Fibroblast of lung (primary cell): Measurements from ENCODE around the gene STAP2. TPM values are rescaled to one million over a fixed set of nuclear protein-coding genes. Genes with fewer than 3 reads are reported as not detected.

Experiments used
- DNase-seq, 2 donors: peaks; one replicate each; pipeline versions ENCODE4 v3.0.0 to v3.0.0-alpha.2; 2010; ENCODE audit warnings: low read depth in 2 of 2
- H2AFZ ChIP-seq: 2 replicates; pipeline ENCODE4 v1.5.1; 2012; ENCODE audit warnings: low read length, control low read depth, inconsistent platforms
- H3K27ac ChIP-seq: 2 replicates; pipeline ENCODE4 v1.5.1; 2011; ENCODE audit warnings: low read length, control low read depth; ENCODE audit not compliant: insufficient read depth
- H3K27me3 ChIP-seq: 2 replicates; pipeline ENCODE4 v1.5.1; 2011; ENCODE audit warnings: mild to moderate bottlenecking, low read length; ENCODE audit not compliant: control insufficient read depth, insufficient read depth
- H3K36me3 ChIP-seq: 2 replicates; pipeline ENCODE4 v1.5.1; 2011; ENCODE audit warnings: low read length; ENCODE audit not compliant: control insufficient read depth, insufficient read depth
- H3K4me1 ChIP-seq: 2 replicates; pipeline ENCODE4 v1.5.1; 2011; ENCODE audit warnings: low read length; ENCODE audit not compliant: control insufficient read depth, insufficient read depth; ENCODE audit errors: extremely low read depth
- H3K4me2 ChIP-seq: 2 replicates; pipeline ENCODE4 v1.5.1; 2011; ENCODE audit warnings: low read length, control low read depth; ENCODE audit not compliant: insufficient read depth; ENCODE audit errors: extremely low read depth
- H3K4me3 ChIP-seq, 4 experiments: fragments of 200-600 bp in 1 of 4; sonication (generic) in 1 of 4; replicated peaks in 1 of 4; 2 replicates each; pipeline ENCODE4 v1.5.1; 2011 to 2016; ENCODE audit warnings: low read length in 4 of 4, low read depth in 3 of 4, mild to moderate bottlenecking in 3 of 4, control low read depth in 2 of 4, inconsistent platforms in 1 of 4, mixed read lengths in 1 of 4; ENCODE audit not compliant: insufficient read depth in 1 of 4; ENCODE audit errors: control extremely low read depth in 1 of 4
- H3K79me2 ChIP-seq: 2 replicates; pipeline ENCODE4 v1.5.1; 2012; ENCODE audit warnings: mild to moderate bottlenecking, low read length, inconsistent platforms; ENCODE audit not compliant: control insufficient read depth, insufficient read depth
- H3K9ac ChIP-seq: 2 replicates; pipeline ENCODE4 v1.5.1; 2011; ENCODE audit warnings: mild to moderate bottlenecking, low read length, control low read depth; ENCODE audit not compliant: insufficient read depth
- H3K9me3 ChIP-seq: 2 replicates; pipeline ENCODE4 v1.5.1; 2012; ENCODE audit warnings: low read depth, low read length; ENCODE audit not compliant: control insufficient read depth, insufficient read depth
- H4K20me1 ChIP-seq: 2 replicates; pipeline ENCODE4 v1.5.1; 2011; ENCODE audit warnings: low read length; ENCODE audit not compliant: control insufficient read depth, insufficient read depth; ENCODE audit errors: extremely low read depth
- EZH2 ChIP-seq: IDR thresholded peaks from 2 replicates; pipeline ENCODE4 v1.5.1; 2012; ENCODE audit warnings: low read length, control low read depth, mild to moderate bottlenecking; ENCODE audit errors: missing control alignments
- polyA plus RNA-seq, 2 donors: library from polyadenylated mRNA; depleted of rRNA in 1 of 2; stranded (reverse) in 1 of 2; unstranded in 1 of 2; fragments of >200 nt; gene quantifications; 2 replicates each; pipeline ENCODE4 v1.2.1, GENCODE V29; 2011 to 2012; ENCODE audit warnings: missing spikeins in 1 of 2
- total RNA-seq: library from RNA; depleted of rRNA; stranded (reverse); fragments of >200 nt; gene quantifications from 2 replicates; pipeline ENCODE4 v1.2.1, GENCODE V29; 2014
- TF ChIP-seq, protein P1 (sequence below), 2 donors: IDR thresholded peaks in 1 of 2; conservative IDR thresholded peaks in 1 of 2; 1 replicate in 1 of 2; 2 replicates in 1 of 2; pipeline ENCODE4 v1.5.1; 2011 to 2012; ENCODE audit warnings: low read length in 2 of 2, control low read depth in 1 of 2, inconsistent platforms in 1 of 2, low read depth in 1 of 2, mild to moderate bottlenecking in 1 of 2

STAP2 gene
- total and polyA plus RNA-seq, 2 donors (not counting 1 experiment from before 2014, with no cell fraction given): 1.7 to 4.8 TPM

DNA sequence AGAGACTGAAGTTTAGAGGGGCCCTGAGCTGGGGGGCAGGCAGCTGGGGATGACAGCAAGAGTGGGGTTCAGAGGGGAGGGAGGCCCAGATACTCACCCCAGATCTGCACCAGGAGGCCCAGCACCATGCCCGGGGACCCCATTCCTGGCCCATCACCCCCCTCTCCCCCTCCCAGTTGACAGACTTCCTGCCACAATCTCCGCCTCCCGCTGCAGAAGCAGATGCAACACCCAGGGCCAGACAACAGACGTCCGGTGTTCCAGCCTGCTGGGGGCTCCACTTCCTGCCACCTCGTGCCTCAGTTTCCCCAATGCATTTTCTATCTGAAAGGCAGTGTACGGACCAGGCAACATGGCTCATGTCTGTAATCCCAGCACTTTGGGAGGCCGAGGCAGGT, 36.4 kb downstream of the STAP2 start, which contains the start of gene TMIGD2:
TSS of gene TMIGD2 (minus strand) at position 147 of the 398 bp plus-strand sequence. CDS start at position 143, 4 bp downstream.
- H3K27me3 ChIP-seq: no peaks in the 10 kb centered on the region
- H3K27ac ChIP-seq: no peak within 1 kb of the TSS
- DNase-seq: no peak
- no peak within 1 kb of the TSS for H3K4me3 ChIP-seq
- no peak within 1 kb of the TSS for H3K4me2 ChIP-seq
- no peaks in the 10 kb centered on the region for H3K9me3 ChIP-seq
- no peak for TF ChIP-seq EZH2
- TF ChIP-seq, protein P1, sequence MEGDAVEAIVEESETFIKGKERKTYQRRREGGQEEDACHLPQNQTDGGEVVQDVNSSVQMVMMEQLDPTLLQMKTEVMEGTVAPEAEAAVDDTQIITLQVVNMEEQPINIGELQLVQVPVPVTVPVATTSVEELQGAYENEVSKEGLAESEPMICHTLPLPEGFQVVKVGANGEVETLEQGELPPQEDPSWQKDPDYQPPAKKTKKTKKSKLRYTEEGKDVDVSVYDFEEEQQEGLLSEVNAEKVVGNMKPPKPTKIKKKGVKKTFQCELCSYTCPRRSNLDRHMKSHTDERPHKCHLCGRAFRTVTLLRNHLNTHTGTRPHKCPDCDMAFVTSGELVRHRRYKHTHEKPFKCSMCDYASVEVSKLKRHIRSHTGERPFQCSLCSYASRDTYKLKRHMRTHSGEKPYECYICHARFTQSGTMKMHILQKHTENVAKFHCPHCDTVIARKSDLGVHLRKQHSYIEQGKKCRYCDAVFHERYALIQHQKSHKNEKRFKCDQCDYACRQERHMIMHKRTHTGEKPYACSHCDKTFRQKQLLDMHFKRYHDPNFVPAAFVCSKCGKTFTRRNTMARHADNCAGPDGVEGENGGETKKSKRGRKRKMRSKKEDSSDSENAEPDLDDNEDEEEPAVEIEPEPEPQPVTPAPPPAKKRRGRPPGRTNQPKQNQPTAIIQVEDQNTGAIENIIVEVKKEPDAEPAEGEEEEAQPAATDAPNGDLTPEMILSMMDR (conservative IDR thresholded peaks at IDR 0.05 in 1 of 2, IDR thresholded peaks at IDR 0.05 in 1 of 2; ENCODE audit: low read depth in 1 of 2, low read length in 2 of 2): no peak
- H3K79me2 ChIP-seq: no peaks in the 10 kb centered on the region
- no peaks in the 10 kb centered on the region for H3K4me1 ChIP-seq
- H4K20me1 ChIP-seq: no peaks in the 10 kb centered on the region
- H3K36me3 ChIP-seq: no peaks in the 10 kb centered on the region
- H3K9ac ChIP-seq: no peak within 1 kb of the TSS
- no peak within 1 kb of the TSS for H2AFZ ChIP-seq

DNA sequence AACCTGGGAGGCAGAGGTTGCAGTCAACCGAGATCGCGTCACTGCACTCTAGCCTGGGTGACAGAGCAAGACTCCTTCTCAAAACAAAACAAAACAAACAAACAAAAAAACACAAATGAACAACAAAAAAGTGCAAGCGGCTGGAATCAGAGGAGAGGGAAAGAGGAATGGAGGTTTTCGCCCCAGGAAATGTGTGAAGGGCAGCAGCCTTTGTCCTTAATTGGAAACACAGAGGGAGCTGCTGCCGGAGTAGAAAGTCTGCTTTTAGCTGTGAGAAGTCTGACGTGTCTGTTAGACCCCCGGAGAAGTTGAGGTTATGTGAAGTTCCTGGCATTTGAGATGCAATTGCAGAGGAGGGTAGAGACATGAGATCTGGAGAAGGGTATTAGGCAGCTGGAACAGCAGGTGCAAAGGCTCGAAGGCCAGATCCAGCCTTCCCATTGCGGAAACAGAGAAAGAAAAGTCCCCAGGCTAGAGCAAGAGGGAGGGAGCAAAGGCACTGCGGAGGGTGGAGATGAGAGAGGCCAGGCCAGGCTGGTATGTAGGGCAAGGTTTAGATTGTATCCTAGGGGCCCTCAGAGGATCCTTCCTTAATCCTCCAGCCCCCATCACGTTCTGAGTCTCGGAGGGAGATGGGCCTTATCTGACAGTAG, 36.9 kb downstream of the STAP2 start:
- no peaks in the 10 kb centered on the region for H3K79me2 ChIP-seq
- no peaks in the 10 kb centered on the region for H3K9me3 ChIP-seq
- H2AFZ ChIP-seq: no peak overlapping the region
- H3K36me3 ChIP-seq: no peaks in the 10 kb centered on the region
- H4K20me1 ChIP-seq: no peaks in the 10 kb centered on the region
- TF ChIP-seq, protein P1 (conservative IDR thresholded peaks at IDR 0.05 in 1 of 2, IDR thresholded peaks at IDR 0.05 in 1 of 2; ENCODE audit: low read depth in 1 of 2, low read length in 2 of 2): no peak
- TF ChIP-seq EZH2: no peak
- H3K4me3 ChIP-seq: no peak overlapping the region
- H3K4me2 ChIP-seq: no peak overlapping the region
- no peak for DNase-seq
- H3K4me1 ChIP-seq: no peaks in the 10 kb centered on the region
- no peaks in the 10 kb centered on the region for H3K27me3 ChIP-seq
- H3K9ac ChIP-seq: no peak overlapping the region
- H3K27ac ChIP-seq: no peak overlapping the region

DNA sequence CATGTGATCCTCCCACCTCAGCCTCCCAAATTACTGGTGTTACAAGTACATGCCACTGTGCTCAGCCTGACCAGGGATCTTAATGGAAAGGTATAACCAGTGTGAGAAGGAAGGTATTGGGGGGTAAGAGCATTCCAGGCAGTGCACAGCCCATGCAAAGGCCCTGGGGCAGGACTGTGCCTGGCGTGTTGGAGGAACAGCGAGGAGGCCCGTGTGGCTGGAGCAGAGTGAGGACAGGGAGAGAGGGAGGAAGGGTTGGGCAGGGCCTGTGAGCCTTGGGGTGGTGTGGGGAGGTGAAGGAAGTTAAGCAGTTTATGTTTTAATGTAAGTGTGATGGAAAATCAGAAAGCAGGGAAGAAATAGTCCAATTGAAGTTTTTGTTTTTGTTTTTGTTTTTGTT, 38.0 kb downstream of the STAP2 start:
- Histone ChIP-seq H3K4me2 (no peak overlapping the region), H3K36me3 (no peaks in the 10 kb centered on the region)
- DNase-seq: no peak

More for the DNA sequence above, 38.0 kb downstream of the STAP2 start:
- Histone ChIP-seq H3K4me3 (no peak overlapping the region), H2AFZ (no peak overlapping the region), H3K4me1 (no peaks in the 10 kb centered on the region), H4K20me1 (no peaks in the 10 kb centered on the region), H3K27me3 (no peaks in the 10 kb centered on the region), H3K79me2 (no peaks in the 10 kb centered on the region), H3K27ac (no peak overlapping the region), H3K9ac (no peak overlapping the region), H3K9me3 (no peaks in the 10 kb centered on the region)
- TF ChIP-seq EZH2: no peak
- TF ChIP-seq, protein P1 (conservative IDR thresholded peaks at IDR 0.05 in 1 of 2, IDR thresholded peaks at IDR 0.05 in 1 of 2; ENCODE audit: low read depth in 1 of 2, low read length in 2 of 2): no peak
